Ishikawa (cell line): ENCODE measurements around the gene SCAND1.
A peak's percentile ranks its signal among the peaks of the same experiment; 100 is the strongest.

ENCODE experiments used
- CEBPB ChIP-seq: IDR thresholded peaks from 2 replicates; pipeline ENCODE4 v1.6.1; 2012
- CREB1 ChIP-seq: IDR thresholded peaks from 2 replicates; pipeline ENCODE4 v1.6.1; 2012; ENCODE audit warnings: low read depth
- EGR1 ChIP-seq: IDR thresholded peaks from 2 replicates; pipeline ENCODE4 v1.6.1; 2012
- EP300 ChIP-seq: IDR thresholded peaks from 2 replicates; pipeline ENCODE4 v1.6.1; 2012; ENCODE audit warnings: borderline replicate concordance
- FOXM1 ChIP-seq: IDR thresholded peaks from 2 replicates; pipeline ENCODE4 v1.6.1; 2012; ENCODE audit warnings: low read depth, borderline replicate concordance
- MAX ChIP-seq: IDR thresholded peaks from 2 replicates; pipeline ENCODE4 v1.6.1; 2012
- NFIC ChIP-seq: IDR thresholded peaks from 2 replicates; pipeline ENCODE4 v1.6.1; 2012
- RAD21 ChIP-seq: IDR thresholded peaks from 2 replicates; pipeline ENCODE4 v1.6.1; 2012; ENCODE audit warnings: low read depth
- TAF1 ChIP-seq: IDR thresholded peaks from 2 replicates; pipeline ENCODE4 v1.6.1; 2012; ENCODE audit warnings: low read depth, mild to moderate bottlenecking
- TCF12 ChIP-seq: IDR thresholded peaks from 2 replicates; pipeline ENCODE4 v1.6.1; 2012; ENCODE audit warnings: low read depth
- TEAD4 ChIP-seq: IDR thresholded peaks from 2 replicates; pipeline ENCODE4 v1.6.1; 2012
- USF1 ChIP-seq: IDR thresholded peaks from 2 replicates; pipeline ENCODE4 v1.6.1; 2012
- YY1 ChIP-seq: IDR thresholded peaks from 2 replicates; pipeline ENCODE4 v1.6.1; 2012; ENCODE audit warnings: low read depth
- ZBTB7A ChIP-seq: IDR thresholded peaks from 2 replicates; pipeline ENCODE4 v1.6.1; 2012; ENCODE audit warnings: low read depth
- TF ChIP-seq, protein P1 (sequence below): IDR thresholded peaks from 2 replicates; pipeline ENCODE4 v1.6.1; 2012; ENCODE audit warnings: low read depth, mild to moderate bottlenecking

The SCAND1 gene

GRCh38 chr20:35994994-35995453, 40.7 kb upstream of the SCAND1 start:
- TF ChIP-seq RAD21 (peak; percentile 97), CEBPB (no peak), YY1 (0 out of 2 replicates have a peak, but pooled peaks have one; percentile 11), USF1 (peak; percentile 45; the same call in 1 of the 2 replicates)

- TF ChIP-seq FOXM1: no peak
- TF ChIP-seq YY1: no peak
- TF ChIP-seq RAD21: peak; percentile 87
- no peak for TF ChIP-seq CEBPB
These were observed 38.5 kb upstream of the SCAND1 start for GRCh38 chr20:35992713-35993335.

DNA sequence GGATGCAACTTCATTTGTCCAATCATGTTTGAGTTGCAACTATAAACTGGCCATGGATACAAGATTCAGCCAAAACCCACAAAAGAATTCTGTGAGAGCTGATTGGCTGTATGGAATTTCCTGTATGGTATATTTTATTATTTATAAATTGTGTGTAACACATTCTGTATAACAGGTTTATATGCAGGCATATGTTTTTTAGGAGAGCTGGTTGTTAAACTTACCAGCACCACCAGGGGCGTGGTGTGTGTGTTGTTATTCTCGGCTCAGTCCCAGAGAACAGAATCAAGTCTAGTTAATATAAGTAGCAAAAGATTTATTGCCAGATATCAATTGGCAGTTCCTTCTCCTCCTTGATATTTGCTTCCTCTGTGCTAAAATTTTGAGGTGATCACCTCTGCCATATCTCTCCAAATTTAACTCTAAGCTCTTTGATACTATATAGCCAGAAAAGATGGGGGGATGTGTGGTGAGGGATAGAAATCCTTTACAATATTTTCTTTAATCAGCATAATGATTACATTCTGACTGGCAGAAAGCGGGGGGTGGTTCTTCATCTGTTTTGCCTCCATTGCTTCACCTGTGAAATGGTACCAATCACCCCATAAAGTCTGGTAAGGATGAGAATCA, 37.0 kb upstream of the SCAND1 start:
- 0 out of 2 replicates have a peak, but pooled peaks have one; percentile 18 for TF ChIP-seq RAD21
- TF ChIP-seq, protein P1, sequence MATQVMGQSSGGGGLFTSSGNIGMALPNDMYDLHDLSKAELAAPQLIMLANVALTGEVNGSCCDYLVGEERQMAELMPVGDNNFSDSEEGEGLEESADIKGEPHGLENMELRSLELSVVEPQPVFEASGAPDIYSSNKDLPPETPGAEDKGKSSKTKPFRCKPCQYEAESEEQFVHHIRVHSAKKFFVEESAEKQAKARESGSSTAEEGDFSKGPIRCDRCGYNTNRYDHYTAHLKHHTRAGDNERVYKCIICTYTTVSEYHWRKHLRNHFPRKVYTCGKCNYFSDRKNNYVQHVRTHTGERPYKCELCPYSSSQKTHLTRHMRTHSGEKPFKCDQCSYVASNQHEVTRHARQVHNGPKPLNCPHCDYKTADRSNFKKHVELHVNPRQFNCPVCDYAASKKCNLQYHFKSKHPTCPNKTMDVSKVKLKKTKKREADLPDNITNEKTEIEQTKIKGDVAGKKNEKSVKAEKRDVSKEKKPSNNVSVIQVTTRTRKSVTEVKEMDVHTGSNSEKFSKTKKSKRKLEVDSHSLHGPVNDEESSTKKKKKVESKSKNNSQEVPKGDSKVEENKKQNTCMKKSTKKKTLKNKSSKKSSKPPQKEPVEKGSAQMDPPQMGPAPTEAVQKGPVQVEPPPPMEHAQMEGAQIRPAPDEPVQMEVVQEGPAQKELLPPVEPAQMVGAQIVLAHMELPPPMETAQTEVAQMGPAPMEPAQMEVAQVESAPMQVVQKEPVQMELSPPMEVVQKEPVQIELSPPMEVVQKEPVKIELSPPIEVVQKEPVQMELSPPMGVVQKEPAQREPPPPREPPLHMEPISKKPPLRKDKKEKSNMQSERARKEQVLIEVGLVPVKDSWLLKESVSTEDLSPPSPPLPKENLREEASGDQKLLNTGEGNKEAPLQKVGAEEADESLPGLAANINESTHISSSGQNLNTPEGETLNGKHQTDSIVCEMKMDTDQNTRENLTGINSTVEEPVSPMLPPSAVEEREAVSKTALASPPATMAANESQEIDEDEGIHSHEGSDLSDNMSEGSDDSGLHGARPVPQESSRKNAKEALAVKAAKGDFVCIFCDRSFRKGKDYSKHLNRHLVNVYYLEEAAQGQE: no peak
- TF ChIP-seq USF1: no peak
- no peak for TF ChIP-seq CEBPB
- no peak for TF ChIP-seq MAX

DNA sequence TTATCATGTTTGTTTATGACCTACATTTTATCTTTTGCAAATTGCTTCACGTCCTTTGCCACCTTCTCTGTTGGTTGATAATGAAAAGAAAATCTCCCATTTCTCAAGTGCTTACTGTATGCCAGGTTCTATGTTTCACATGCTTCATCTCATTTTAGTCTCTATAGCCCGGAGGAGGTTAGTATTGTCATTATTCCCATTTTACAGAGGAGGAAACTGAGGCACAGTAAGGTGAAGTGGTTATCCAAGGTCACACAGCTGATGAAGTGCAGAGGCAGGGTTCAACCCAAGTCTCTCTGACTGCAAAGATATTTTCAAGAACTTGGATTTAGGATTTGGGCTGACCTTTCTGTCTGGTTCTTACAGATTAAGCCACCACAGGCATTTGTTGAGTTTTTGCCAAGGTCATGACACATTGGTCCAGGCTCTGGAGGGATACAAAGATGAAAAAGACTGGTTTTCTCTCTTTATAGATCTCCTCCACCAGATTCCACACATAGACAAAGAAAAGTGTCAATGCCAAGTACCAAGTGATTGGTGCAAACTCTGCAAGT, 34.7 kb upstream of the SCAND1 start:
- TF ChIP-seq CEBPB (no peak), RAD21 (no peak), USF1 (no peak), TEAD4 (no peak), ZBTB7A (no peak), MAX (no peak), TAF1 (no peak), FOXM1 (no peak)

GRCh38 chr20:35985806-35986205, 31.5 kb upstream of the SCAND1 start:
- TF ChIP-seq USF1 (no peak), EP300 (no peak), CEBPB (no peak), TEAD4 (no peak), CREB1 (no peak), RAD21 (no peak), ZBTB7A (no peak), YY1 (no peak), TCF12 (no peak), MAX (no peak), NFIC (no peak), FOXM1 (no peak), EGR1 (no peak)
- TF ChIP-seq, protein P1: no peak
